ENCODE results near the gene CWC15.
"Not testable (repeated sequence)": the region's sequence is repeated elsewhere in the genome, so short reads cannot be mapped to it uniquely, and the experiment has no call there.

The CWC15 gene

GRCh38 chr11:94913718-94914394, 59.5 kb downstream of the CWC15 start:
- DNase-seq (ENCODE audit: low read depth): not testable (repeated sequence)

DNA sequence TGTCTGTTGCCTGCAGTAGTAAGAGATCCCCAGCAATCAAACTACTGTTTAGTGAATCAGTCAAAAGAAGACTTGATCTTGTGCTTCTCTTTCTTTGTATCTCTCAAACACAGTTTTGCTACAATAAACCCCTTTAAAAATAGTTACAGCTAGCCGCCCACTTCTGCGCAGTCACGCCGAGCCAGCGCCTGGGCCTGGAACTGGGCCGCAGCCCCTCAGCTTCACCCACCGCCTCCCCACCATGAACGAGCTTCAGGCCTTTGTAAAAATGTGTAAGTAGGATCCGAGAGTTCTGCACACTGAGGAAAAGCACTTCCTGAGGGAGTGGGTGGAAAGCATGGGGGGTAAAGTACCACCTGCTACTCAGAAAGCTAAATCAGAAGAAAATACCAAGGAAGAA, 60.5 kb downstream of the CWC15 start:
- DNase-seq (ENCODE audit: low read depth): no peak

Measured in activated T-cell treated with anti-CD3 and anti-CD28 coated beads for 1 hour (primary cell).